ENCODE results near the gene DLD. TPM values are rescaled to one million over a fixed set of nuclear protein-coding genes. Genes with fewer than 3 reads are reported as not detected.
"Not testable (repeated sequence)": the region's sequence is repeated elsewhere in the genome, so short reads cannot be mapped to it uniquely, and the experiment has no call there.

Gene DLD
- total RNA-seq, 2 experiments from 2014 or later: 43.8 to 82.3 TPM

GRCh38 chr7:107953924-107954303 is 62.9 kb downstream of the DLD start:
- ChIA-PET POLR2A (interaction anchor here (0.7 to 1.2 kb wide), 2 partner anchors 24 to 249 kb away, joined by 3 to 4 read pairs; no protein-coding TSS in a partner anchor), CTCF (ENCODE audit: unreplicated experiment) (no interaction called here)
- no peak overlapping the region for H3K4me2 ChIP-seq (ENCODE audit: low read length)

DNA sequence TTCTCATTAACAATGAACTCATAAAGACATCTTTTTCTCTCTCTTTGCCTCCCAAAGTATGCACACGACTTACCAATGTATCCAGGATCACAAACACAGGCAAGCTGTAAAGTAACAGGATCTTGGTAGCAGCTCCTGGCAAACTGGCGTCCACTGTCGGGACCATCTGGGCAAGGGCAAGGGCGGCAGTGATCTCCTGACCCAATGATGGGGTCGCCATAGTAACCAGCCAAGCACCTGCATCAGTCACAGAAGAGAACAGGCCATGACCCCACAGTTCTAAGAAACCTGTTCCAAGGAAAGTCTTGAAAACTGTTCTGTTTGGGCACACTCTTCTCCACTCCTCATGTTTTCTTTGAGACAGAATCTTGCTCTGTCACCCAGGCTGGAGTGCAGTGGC is 64.4 kb downstream of the DLD start:
- Histone ChIP-seq H3K4me3 (ENCODE audit: low read depth, low read length, poor library complexity, severe bottlenecking) (no peak overlapping the region), H3K4me2 (ENCODE audit: low read length) (no peak overlapping the region), H4K20me1 (ENCODE audit: insufficient read depth, low read length) (no peaks in the 10 kb centered on the region), H3K9me2 (ENCODE audit: insufficient read depth, low read length) (no peaks in the 10 kb centered on the region), H2AFZ (ENCODE audit: low read length) (no peak overlapping the region), H3K36me3 (ENCODE audit: insufficient read depth, low read length) (no peaks in the 10 kb centered on the region), H3K79me2 (ENCODE audit: insufficient read depth, low read depth, low read length) (no peaks in the 10 kb centered on the region), H3K9me3 (ENCODE audit: low read length) (no peaks in the 10 kb centered on the region), H3K27ac (ENCODE audit: low read depth, low read length, poor library complexity, severe bottlenecking) (no peak overlapping the region), H3K4me1 (ENCODE audit: insufficient read depth, low read length, poor library complexity, severe bottlenecking) (no peaks in the 10 kb centered on the region)
- POLR2A ChIA-PET: interaction anchor here (0.6 kb wide), 1 partner anchor 21 kb away, joined by 4 read pairs; no protein-coding TSS in a partner anchor
- CTCF ChIA-PET (ENCODE audit: unreplicated experiment): no interaction called here
- intact Hi-C loops (cut with micrococcal nuclease; ENCODE audit: unreplicated experiment): no loop called here
- DNase-seq (ENCODE audit: low spot score): no peak
- TF ChIP-seq CTCF (conservative IDR thresholded peaks at IDR 0.05; ENCODE audit: low read length) (no peak), EZH2phosphoT487 (IDR thresholded peaks at IDR 0.05; ENCODE audit: borderline replicate concordance, low read depth, low read length) (no peak)
- no TSS peak for BruUV-seq (replicated peaks)

More at GRCh38 chr7:107953924-107954303, 62.9 kb downstream of the DLD start:
- no peaks in the 10 kb centered on the region for H3K36me3 ChIP-seq (ENCODE audit: insufficient read depth, low read length)
- intact Hi-C loops (cut with micrococcal nuclease; ENCODE audit: unreplicated experiment): no loop called here
- no peak overlapping the region for H2AFZ ChIP-seq (ENCODE audit: low read length)
- H3K27ac ChIP-seq (ENCODE audit: low read depth, low read length, poor library complexity, severe bottlenecking): no peak overlapping the region
- no peak overlapping the region for H3K4me3 ChIP-seq (ENCODE audit: low read depth, low read length, poor library complexity, severe bottlenecking)
- no peaks in the 10 kb centered on the region for H3K79me2 ChIP-seq (ENCODE audit: insufficient read depth, low read depth, low read length)
- no peaks in the 10 kb centered on the region for H3K4me1 ChIP-seq (ENCODE audit: insufficient read depth, low read length, poor library complexity, severe bottlenecking)
- no peaks in the 10 kb centered on the region for H4K20me1 ChIP-seq (ENCODE audit: insufficient read depth, low read length)
- TF ChIP-seq EZH2phosphoT487 (IDR thresholded peaks at IDR 0.05; ENCODE audit: borderline replicate concordance, low read depth, low read length) (no peak), CTCF (conservative IDR thresholded peaks at IDR 0.05; ENCODE audit: low read length) (no peak)
- no peaks in the 10 kb centered on the region for H3K9me3 ChIP-seq (ENCODE audit: low read length)
- no TSS peak for BruUV-seq (replicated peaks)
- no peak for DNase-seq (ENCODE audit: low spot score)
- no peaks in the 10 kb centered on the region for H3K9me2 ChIP-seq (ENCODE audit: insufficient read depth, low read length)

- H3K79me2 ChIP-seq (ENCODE audit: insufficient read depth, low read depth, low read length); DNase-seq (ENCODE audit: low spot score); H3K4me3 ChIP-seq (ENCODE audit: low read depth, low read length, poor library complexity, severe bottlenecking); H3K9me3 ChIP-seq (ENCODE audit: low read length); H2AFZ ChIP-seq (ENCODE audit: low read length); CTCF ChIA-PET (ENCODE audit: unreplicated experiment); H3K4me2 ChIP-seq (ENCODE audit: low read length); POLR2A ChIA-PET; BruUV-seq (replicated peaks); H4K20me1 ChIP-seq (ENCODE audit: insufficient read depth, low read length); H3K4me1 ChIP-seq (ENCODE audit: insufficient read depth, low read length, poor library complexity, severe bottlenecking); H3K27ac ChIP-seq (ENCODE audit: low read depth, low read length, poor library complexity, severe bottlenecking); intact Hi-C loops (cut with micrococcal nuclease; ENCODE audit: unreplicated experiment); H3K36me3 ChIP-seq (ENCODE audit: insufficient read depth, low read length); H3K9me2 ChIP-seq (ENCODE audit: insufficient read depth, low read length): not testable (repeated sequence)
These were observed 66.0 kb downstream of the DLD start for GRCh38 chr7:107956950-107957349.
